ENCODE data around the gene EDIL3. TPM values are rescaled to one million over a fixed set of nuclear protein-coding genes. Genes with fewer than 3 reads are reported as not detected.

The EDIL3 gene
- total and polyA plus RNA-seq, 10 of the 15 experiments (the other 5 are each of a cell fraction or from before 2014, with no cell fraction given): 0.01 to 0.62 (median 0.20) TPM

DNA sequence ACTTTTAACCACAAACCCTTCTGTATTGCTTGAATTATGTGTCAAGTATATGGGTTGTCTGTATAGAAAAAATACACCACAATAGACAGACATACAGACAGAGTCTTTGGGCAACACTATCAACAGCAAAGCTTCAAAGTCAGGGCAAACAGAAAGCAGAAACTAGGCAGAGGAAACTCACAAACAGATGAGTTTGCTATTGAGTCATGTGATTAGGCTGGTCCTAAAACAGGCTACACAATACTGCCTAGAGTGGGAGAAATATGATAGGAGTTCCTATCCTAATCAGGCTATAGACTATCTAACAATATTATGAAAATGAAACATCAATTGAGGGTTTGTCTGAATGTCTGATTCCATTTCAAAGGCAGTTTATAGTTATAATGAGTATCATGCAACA is 156.4 kb downstream of the EDIL3 start:
- ChIA-PET SMC1A (ENCODE audit: uncharacterized antibody, unreplicated experiment) (interaction anchor here (1.2 kb wide), 1 partner anchor 14 kb away, joined by 3 read pairs; no protein-coding TSS in a partner anchor), POLR2A (interaction anchor here (0.8 kb wide), 1 partner anchor 37 kb away, joined by 3 read pairs; no protein-coding TSS in a partner anchor), CTCF (interaction anchor here (1.0 kb wide), 1 partner anchor 15 kb away, joined by 3 read pairs; no protein-coding TSS in a partner anchor), RAD21 (ENCODE audit: unreplicated experiment) (no interaction called here)
- no peak for TF ChIP-seq NFIC (IDR thresholded peaks at IDR 0.05; ENCODE audit: low read depth, low read length)
- no peak for TF ChIP-seq NRF1 (conservative IDR thresholded peaks at IDR 0.05; ENCODE audit: low read depth, low read length)
- TF ChIP-seq, protein P1, sequence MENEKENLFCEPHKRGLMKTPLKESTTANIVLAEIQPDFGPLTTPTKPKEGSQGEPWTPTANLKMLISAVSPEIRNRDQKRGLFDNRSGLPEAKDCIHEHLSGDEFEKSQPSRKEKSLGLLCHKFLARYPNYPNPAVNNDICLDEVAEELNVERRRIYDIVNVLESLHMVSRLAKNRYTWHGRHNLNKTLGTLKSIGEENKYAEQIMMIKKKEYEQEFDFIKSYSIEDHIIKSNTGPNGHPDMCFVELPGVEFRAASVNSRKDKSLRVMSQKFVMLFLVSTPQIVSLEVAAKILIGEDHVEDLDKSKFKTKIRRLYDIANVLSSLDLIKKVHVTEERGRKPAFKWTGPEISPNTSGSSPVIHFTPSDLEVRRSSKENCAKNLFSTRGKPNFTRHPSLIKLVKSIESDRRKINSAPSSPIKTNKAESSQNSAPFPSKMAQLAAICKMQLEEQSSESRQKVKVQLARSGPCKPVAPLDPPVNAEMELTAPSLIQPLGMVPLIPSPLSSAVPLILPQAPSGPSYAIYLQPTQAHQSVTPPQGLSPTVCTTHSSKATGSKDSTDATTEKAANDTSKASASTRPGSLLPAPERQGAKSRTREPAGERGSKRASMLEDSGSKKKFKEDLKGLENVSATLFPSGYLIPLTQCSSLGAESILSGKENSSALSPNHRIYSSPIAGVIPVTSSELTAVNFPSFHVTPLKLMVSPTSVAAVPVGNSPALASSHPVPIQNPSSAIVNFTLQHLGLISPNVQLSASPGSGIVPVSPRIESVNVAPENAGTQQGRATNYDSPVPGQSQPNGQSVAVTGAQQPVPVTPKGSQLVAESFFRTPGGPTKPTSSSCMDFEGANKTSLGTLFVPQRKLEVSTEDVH (IDR thresholded peaks at IDR 0.05; ENCODE audit: low read depth, partially characterized antibody): no peak
- TF ChIP-seq, protein P2, sequence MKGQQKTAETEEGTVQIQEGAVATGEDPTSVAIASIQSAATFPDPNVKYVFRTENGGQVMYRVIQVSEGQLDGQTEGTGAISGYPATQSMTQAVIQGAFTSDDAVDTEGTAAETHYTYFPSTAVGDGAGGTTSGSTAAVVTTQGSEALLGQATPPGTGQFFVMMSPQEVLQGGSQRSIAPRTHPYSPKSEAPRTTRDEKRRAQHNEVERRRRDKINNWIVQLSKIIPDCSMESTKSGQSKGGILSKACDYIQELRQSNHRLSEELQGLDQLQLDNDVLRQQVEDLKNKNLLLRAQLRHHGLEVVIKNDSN (IDR thresholded peaks at IDR 0.05; ENCODE audit: borderline replicate concordance, extremely low read length, insufficient read depth, low read depth, low read length): no peak
- TF ChIP-seq, protein P3, sequence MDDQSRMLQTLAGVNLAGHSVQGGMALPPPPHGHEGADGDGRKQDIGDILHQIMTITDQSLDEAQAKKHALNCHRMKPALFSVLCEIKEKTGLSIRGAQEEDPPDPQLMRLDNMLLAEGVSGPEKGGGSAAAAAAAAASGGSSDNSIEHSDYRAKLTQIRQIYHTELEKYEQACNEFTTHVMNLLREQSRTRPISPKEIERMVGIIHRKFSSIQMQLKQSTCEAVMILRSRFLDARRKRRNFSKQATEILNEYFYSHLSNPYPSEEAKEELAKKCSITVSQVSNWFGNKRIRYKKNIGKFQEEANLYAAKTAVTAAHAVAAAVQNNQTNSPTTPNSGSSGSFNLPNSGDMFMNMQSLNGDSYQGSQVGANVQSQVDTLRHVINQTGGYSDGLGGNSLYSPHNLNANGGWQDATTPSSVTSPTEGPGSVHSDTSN (IDR thresholded peaks at IDR 0.05; ENCODE audit: insufficient replicate concordance, low read depth, low read length): no peak
- TF ChIP-seq SUPT20H (IDR thresholded peaks at IDR 0.05; ENCODE audit: borderline replicate concordance, control insufficient read depth, low read depth, low read length): no peak
- no peak for TF ChIP-seq FOXK2 (IDR thresholded peaks at IDR 0.05)
- no peak for TF ChIP-seq SREBF2 (IDR thresholded peaks at IDR 0.05; ENCODE audit: low read length)
- no peak for TF ChIP-seq SMC3 (IDR thresholded peaks at IDR 0.05; ENCODE audit: borderline replicate concordance, low read length)
- TF ChIP-seq CHD1 (IDR thresholded peaks at IDR 0.05; ENCODE audit: low read depth, low read length): no peak
- TF ChIP-seq ZNF274 (IDR thresholded peaks at IDR 0.05; ENCODE audit: insufficient read depth, insufficient read length): no peak
- no peak for TF ChIP-seq IRF4 (IDR thresholded peaks at IDR 0.05; ENCODE audit: low read depth, low read length)
- TF ChIP-seq, protein P4, sequence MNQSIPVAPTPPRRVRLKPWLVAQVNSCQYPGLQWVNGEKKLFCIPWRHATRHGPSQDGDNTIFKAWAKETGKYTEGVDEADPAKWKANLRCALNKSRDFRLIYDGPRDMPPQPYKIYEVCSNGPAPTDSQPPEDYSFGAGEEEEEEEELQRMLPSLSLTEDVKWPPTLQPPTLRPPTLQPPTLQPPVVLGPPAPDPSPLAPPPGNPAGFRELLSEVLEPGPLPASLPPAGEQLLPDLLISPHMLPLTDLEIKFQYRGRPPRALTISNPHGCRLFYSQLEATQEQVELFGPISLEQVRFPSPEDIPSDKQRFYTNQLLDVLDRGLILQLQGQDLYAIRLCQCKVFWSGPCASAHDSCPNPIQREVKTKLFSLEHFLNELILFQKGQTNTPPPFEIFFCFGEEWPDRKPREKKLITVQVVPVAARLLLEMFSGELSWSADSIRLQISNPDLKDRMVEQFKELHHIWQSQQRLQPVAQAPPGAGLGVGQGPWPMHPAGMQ (IDR thresholded peaks at IDR 0.05; ENCODE audit: borderline replicate concordance): no peak
- no peak for TF ChIP-seq ZNF217 (IDR thresholded peaks at IDR 0.05)
- Histone ChIP-seq H3K4me3 (no peak overlapping the region), H3K4me1 (ENCODE audit: control insufficient read depth, insufficient read depth, low read length) (no peaks in the 10 kb centered on the region), H4K20me1 (ENCODE audit: control insufficient read depth, insufficient read depth) (no peaks in the 10 kb centered on the region), H3K9me3 (replicated peaks; ENCODE audit: control insufficient read depth, insufficient read depth, low read length) (no peaks in the 10 kb centered on the region), H3K9ac (ENCODE audit: control insufficient read depth, insufficient read depth, low read length) (no peak overlapping the region), H3K79me2 (ENCODE audit: control insufficient read depth, insufficient read depth, low read length) (no peaks in the 10 kb centered on the region), H3K36me3 (ENCODE audit: control insufficient read depth in 2 of 2, insufficient read depth in 2 of 2, low read length in 1 of 2) (no peaks in the 10 kb centered on the region), H3K4me2 (ENCODE audit: control insufficient read depth, insufficient read depth) (no peak overlapping the region), H3K27me3 (replicated peaks in 1 of 2; ENCODE audit: control insufficient read depth in 2 of 2, insufficient read depth in 2 of 2, low read length in 1 of 2) (no peaks in the 10 kb centered on the region), H2AFZ (ENCODE audit: control insufficient read depth, low read depth, low read length) (no peak overlapping the region; the same call in 1 of the 2 replicates), H3K27ac (ENCODE audit: control insufficient read depth, insufficient read depth) (no peak overlapping the region)
- ATAC-seq: peak; percentile 67
- BruUV-seq (replicated peaks): no TSS peak
- intact Hi-C loops (cut with micrococcal nuclease; ENCODE audit: unreplicated experiment): no loop called here
- FAIRE-seq: no peak
- no peak for DNase-seq (ENCODE audit: low read depth, low spot score)
- in situ Hi-C loops (cut with MboI): no loop called here
